GM12874 (cell line): ENCODE measurements around the gene ADAMTS19.
A peak's percentile ranks its signal among the peaks of the same experiment; 100 is the strongest.

Experiments
- TF ChIP-seq, protein P1 (sequence below): IDR thresholded peaks from 2 replicates; pipeline ENCODE4 v1.5.1; 2011; ENCODE audit warnings: low read depth, mild to moderate bottlenecking, control low read depth, low read length, moderate library complexity; ENCODE audit not compliant: insufficient read depth

Gene ADAMTS19

DNA sequence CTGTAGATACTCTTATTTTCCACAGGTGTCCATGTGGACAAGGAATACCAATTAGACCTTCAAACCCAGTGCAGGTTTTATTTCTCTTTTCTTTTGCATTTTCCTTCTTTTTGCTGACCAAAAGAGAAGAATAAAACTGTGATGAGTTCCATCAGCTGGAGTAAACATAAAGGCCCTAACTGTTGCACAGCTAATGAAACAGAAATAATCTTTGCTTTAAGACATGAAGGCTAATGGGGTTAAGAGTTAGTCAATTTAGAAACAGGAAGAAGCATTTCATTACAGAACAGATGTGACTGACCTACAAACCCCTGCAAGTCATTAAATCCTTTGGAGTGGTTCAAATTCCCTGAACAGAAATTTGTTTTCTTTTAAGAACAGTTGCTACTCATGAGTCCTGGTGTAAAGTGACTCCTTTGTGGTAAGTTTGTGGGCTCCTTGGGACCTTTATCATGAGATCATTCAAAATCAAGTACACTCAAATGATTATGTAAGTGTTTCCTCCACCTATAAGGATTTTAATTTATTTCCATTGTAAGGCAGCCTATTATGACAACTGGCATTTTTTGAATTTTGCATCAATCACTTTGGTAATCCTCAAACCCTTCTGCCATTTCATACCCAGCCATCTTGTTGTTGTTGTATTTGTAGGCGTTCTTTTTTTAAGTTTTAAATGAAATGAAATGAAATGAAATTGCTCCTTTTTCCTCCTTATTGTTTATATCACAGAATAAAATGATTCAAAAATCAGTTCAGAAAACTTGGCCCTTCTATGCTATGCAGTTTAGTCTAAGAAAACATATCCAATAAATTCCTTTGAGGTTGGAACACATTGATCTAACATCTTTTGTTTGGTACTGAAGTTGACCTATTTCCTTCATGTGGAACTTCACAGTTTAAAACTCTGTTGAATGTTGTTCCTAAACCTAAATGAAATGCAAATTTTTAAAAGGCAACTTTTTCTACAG lies 289.1 kb downstream of the ADAMTS19 start:
- TF ChIP-seq, protein P1, sequence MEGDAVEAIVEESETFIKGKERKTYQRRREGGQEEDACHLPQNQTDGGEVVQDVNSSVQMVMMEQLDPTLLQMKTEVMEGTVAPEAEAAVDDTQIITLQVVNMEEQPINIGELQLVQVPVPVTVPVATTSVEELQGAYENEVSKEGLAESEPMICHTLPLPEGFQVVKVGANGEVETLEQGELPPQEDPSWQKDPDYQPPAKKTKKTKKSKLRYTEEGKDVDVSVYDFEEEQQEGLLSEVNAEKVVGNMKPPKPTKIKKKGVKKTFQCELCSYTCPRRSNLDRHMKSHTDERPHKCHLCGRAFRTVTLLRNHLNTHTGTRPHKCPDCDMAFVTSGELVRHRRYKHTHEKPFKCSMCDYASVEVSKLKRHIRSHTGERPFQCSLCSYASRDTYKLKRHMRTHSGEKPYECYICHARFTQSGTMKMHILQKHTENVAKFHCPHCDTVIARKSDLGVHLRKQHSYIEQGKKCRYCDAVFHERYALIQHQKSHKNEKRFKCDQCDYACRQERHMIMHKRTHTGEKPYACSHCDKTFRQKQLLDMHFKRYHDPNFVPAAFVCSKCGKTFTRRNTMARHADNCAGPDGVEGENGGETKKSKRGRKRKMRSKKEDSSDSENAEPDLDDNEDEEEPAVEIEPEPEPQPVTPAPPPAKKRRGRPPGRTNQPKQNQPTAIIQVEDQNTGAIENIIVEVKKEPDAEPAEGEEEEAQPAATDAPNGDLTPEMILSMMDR = no peak

DNA sequence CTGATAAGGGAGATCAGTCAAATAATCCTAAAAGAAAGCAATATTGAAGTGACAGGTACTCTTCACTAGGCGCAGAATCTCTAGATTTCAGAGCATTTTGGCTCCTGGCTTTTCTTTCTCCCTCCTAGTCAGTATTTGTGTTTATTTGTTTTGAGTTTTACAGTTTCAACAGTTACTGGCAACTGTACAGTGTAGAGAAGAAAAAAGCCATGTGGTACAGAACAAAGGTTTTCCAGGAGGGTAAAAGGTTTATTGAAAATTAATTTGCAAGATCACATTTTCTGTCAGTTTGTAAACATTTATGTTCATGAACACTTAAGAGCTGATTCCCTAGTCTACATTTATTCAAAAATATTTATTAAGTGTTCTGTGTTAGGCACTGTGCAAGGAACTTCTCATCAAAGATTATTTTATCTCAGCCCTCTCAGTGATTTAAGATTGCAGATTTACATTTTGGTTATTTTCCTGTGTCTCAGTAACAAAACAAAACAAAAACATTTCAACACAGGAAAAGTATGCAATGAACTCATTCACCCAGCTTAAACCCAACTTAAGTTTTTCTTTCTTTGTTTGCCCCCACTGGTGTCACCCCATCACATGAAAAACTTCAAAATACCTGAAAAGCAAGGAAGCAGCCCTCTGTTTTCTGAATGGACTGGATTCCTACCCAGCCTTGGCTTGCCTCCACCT lies 300.7 kb downstream of the ADAMTS19 start:
- TF ChIP-seq, protein P1 = no peak

DNA sequence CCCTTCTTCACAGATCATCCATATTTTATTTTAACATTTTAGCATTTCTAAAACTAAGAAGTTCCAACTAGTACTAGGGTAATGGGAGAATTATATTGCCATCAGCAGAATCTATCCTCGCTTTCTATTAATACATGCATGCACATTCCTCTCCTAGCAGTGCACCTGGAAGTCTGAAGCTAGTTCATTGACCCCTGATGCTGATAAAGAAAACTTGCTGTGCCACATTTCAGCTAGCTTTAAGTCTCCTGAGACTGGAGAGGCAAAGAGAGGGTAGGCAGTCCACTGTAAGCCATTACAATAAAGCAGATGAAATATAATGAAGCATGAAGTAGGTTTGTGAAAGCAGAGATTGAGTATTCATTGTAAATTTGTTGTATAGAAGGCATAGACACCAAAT lies 303.6 kb downstream of the ADAMTS19 start:
- TF ChIP-seq, protein P1 = no peak

DNA sequence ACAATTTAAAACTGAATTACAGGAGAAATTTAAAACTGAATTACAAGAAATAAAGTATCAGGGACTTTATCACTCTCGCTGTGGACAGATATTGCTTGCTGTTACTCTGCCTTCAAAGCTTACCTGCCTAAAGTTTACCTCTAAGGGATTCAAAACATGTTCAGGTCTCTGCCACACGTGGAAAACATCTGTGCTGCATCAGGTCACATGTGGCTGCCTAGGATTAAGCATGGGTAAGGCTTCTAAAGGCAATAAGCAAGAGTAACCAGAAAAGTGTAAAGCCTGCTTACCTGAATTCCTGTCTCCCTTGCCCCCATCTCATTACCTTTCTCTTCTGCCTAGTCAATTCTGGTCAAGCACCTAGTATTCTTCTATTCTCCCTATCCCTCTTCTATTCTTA lies 306.7 kb downstream of the ADAMTS19 start:
- TF ChIP-seq, protein P1 = no peak

DNA sequence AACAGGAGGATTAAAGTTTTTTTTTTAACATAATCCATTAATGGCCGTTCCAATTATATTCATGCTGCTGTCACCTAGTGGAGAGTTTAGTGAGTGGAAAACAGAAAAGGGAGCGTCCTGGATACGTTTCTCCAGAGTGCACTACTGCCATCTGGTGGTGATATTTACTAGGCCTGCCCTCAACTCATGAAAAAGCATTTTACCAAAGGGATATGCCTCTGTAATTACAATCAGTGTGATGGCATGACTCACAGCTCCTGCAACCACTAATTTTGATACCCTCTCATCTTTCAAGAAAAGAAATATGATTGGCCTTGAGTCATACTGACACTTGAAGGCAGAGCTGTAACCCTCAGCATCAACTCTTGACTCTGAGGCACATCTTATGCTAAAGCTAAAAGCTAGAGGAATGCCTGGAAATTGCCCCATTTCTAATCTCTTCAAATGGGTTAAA lies 307.9 kb downstream of the ADAMTS19 start:
- TF ChIP-seq, protein P1 = peak; percentile 77

DNA sequence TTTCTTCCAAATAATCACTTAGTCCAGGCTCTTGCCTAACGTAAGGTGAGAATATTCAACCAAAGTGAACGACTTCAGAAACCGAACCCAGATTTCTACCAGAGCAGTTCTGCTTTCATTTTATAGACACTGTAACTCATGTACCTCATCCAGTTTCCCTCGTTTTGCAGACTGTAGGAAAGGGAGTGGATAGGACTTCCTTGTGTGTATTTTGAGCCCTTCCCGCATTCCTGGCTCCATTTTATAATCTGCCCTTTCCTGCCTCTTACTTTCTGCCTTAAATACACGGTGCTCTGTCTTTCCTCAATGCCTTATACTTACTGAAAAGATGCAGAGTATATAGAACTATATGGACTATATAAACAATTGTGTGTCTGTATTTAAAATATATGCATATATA lies 308.6 kb downstream of the ADAMTS19 start:
- TF ChIP-seq, protein P1 = no peak

DNA sequence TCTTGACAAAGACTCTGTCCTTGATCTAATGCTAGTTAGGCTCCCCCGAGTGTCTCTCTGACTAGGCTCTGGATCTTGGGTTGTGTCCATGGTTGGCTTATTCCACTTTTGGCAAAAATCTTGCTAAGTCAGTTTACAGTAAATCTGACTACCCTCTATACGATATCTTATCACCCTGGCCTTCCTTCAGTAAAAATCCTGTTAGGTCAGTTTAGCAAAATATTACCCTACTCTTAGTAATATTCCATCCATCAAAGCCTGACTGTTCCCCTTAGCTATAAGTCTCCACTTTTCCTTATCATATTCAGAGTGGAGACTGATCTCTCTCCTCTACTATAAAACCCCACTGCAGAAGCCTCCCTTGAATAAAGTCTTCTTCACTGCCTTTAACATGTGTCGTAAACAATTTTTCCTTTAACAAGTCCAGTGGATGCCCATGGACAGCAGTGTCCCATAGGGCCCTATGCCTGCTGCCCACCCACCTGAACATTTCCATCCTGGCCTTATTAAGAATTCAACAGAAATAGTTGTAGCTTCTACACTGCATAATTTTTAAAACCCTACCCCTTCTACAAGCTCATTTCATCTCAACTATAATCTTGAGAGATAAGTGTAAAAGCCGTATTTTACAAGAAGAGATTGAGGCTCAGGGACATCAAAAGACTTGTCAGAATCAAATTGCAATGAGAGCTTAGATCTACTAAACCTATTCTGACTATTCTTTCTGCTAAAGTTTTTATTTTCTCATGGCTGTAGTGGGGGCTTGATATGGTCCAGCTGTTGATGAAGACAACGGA lies 310.1 kb downstream of the ADAMTS19 start:
- TF ChIP-seq, protein P1 = no peak
